Measurements from ENCODE around the gene PREP. TPM values are rescaled to one million over a fixed set of nuclear protein-coding genes. Genes with fewer than 3 reads are reported as not detected.

The PREP gene
- polyA plus RNA-seq, 1 of the 3 experiments (the other 2 are of a cell fraction), result 20.9 TPM

- Histone ChIP-seq H3K4me2 (no peak overlapping the region), H3K9me2 (no peaks in the 10 kb centered on the region), H3K79me2 (ENCODE audit: insufficient read depth) (no peaks in the 10 kb centered on the region), H3K4me3 (ENCODE audit: low read depth in 2 of 2, low read length in 1 of 2) (no peak overlapping the region), H3K9me3 (no peaks in the 10 kb centered on the region), H3K27ac (ENCODE audit: low read depth in 2 of 2, low read length in 1 of 2) (peak overlapping the region in 1 of 2 experiments; percentile 50; a peak in 1 of 4 replicates), H2AFZ (ENCODE audit: low read depth) (no peak overlapping the region), H3K9ac (no peak overlapping the region), H3K27me3 (ENCODE audit: insufficient read depth) (no peaks in the 10 kb centered on the region), H3K36me3 (replicated peaks in 1 of 2; ENCODE audit: control insufficient read depth in 1 of 2, insufficient read depth in 2 of 2, low read length in 1 of 2) (peaks cover 23 to 52% of the 10 kb centered on the region in 2 experiments), H4K20me1 (ENCODE audit: insufficient read depth) (no peaks in the 10 kb centered on the region), H3K4me1 (ENCODE audit: control insufficient read depth in 1 of 2, insufficient read depth in 2 of 2, low read depth in 1 of 2, low read length in 1 of 2) (peaks cover 19 to 28% of the 10 kb centered on the region in 2 experiments; a peak in 3 of 4 replicates), H3F3A (replicated peaks; ENCODE audit: insufficient read depth) (no peaks in the 10 kb centered on the region)
- no peak for DNase-seq
- 27% methylated on average over 1 of the region's 1 CpG for WGBS (ENCODE audit: low lambda C conversion rate)
- CTCF ChIA-PET, result interaction anchor here (1.2 to 2.2 kb wide), 2 partner anchors 35 to 184 kb away, joined by 4 to 5 read pairs; a partner anchor contains a TSS
- TF ChIP-seq FOXJ3 (CRISPR knock-in tag; IDR thresholded peaks at IDR 0.05) (no peak), TAF1 (IDR thresholded peaks at IDR 0.05; ENCODE audit: borderline replicate concordance, low read depth, low read length) (no peak), TEAD4 (IDR thresholded peaks at IDR 0.05; ENCODE audit: borderline replicate concordance, insufficient read depth) (no peak), MXI1 (IDR thresholded peaks at IDR 0.05; ENCODE audit: low read depth, low read length) (no peak), ELF1 (IDR thresholded peaks at IDR 0.05) (no peak), ZBTB33 (IDR thresholded peaks at IDR 0.05; ENCODE audit: borderline replicate concordance, low read depth) (no peak), RFX5 (IDR thresholded peaks at IDR 0.05; ENCODE audit: low read length) (no peak), GATA2 (CRISPR knock-in tag; IDR thresholded peaks at IDR 0.05) (no peak), POLR2AphosphoS5 (IDR thresholded peaks at IDR 0.05; ENCODE audit: low read depth, low read length) (no peak), USF2 (IDR thresholded peaks at IDR 0.05; ENCODE audit: borderline replicate concordance, low read depth, low read length) (no peak)
- POLR2A ChIA-PET, result no interaction called here
Observed at GRCh38 chr6:105320271-105320670, 82.6 kb downstream of the PREP start.

GRCh38 chr6:105319331-105319730 is 83.6 kb downstream of the PREP start:
- no peak for DNase-seq
- Histone ChIP-seq H3K27ac (ENCODE audit: low read depth in 2 of 2, low read length in 1 of 2) (no peak overlapping the region), H4K20me1 (ENCODE audit: insufficient read depth) (no peaks in the 10 kb centered on the region), H3K9me2 (no peaks in the 10 kb centered on the region), H3K9me3 (no peaks in the 10 kb centered on the region), H3K36me3 (replicated peaks in 1 of 2; ENCODE audit: control insufficient read depth in 1 of 2, insufficient read depth in 2 of 2, low read length in 1 of 2) (peaks cover 26 to 52% of the 10 kb centered on the region in 2 experiments), H3K27me3 (ENCODE audit: insufficient read depth) (no peaks in the 10 kb centered on the region), H2AFZ (ENCODE audit: low read depth) (no peak overlapping the region), H3K9ac (no peak overlapping the region), H3K4me3 (ENCODE audit: low read depth in 2 of 2, low read length in 1 of 2) (no peak overlapping the region), H3K4me2 (peak overlapping the region; percentile 30; the same call in 1 of the 2 replicates), H3K79me2 (ENCODE audit: insufficient read depth) (no peaks in the 10 kb centered on the region), H3K4me1 (ENCODE audit: control insufficient read depth in 1 of 2, insufficient read depth in 2 of 2, low read depth in 1 of 2, low read length in 1 of 2) (peaks cover 16 to 25% of the 10 kb centered on the region in 2 experiments; a peak in 3 of 4 replicates), H3F3A (replicated peaks; ENCODE audit: insufficient read depth) (no peaks in the 10 kb centered on the region)
- ChIA-PET CTCF (interaction anchor here (0.9 to 2.3 kb wide), 5 partner anchors 11 to 44 kb away, joined by 3 to 7 read pairs (median 5); no protein-coding TSS in a partner anchor), POLR2A (no interaction called here)
- 93% methylated on average over 1 of the region's 1 CpG for WGBS (ENCODE audit: low lambda C conversion rate)
- TF ChIP-seq TEAD4 (IDR thresholded peaks at IDR 0.05; ENCODE audit: borderline replicate concordance, insufficient read depth), result no peak
- TF ChIP-seq IRF3 (IDR thresholded peaks at IDR 0.05; ENCODE audit: low read depth, low read length), result no peak
- no peak for TF ChIP-seq NRF1 (IDR thresholded peaks at IDR 0.05; ENCODE audit: low read depth, low read length)
- no peak for TF ChIP-seq FOXM1 (IDR thresholded peaks at IDR 0.05; ENCODE audit: low read depth)
- no peak for TF ChIP-seq RFX5 (IDR thresholded peaks at IDR 0.05; ENCODE audit: low read length)
- no peak for TF ChIP-seq RCOR1 (IDR thresholded peaks at IDR 0.05; ENCODE audit: low read length)
- TF ChIP-seq TCF12 (IDR thresholded peaks at IDR 0.05), result no peak
- TF ChIP-seq REST (IDR thresholded peaks at IDR 0.05; ENCODE audit: low read depth, low read length), result no peak
- TF ChIP-seq RAD21 (IDR thresholded peaks at IDR 0.05; ENCODE audit: low read length), result no peak
- TF ChIP-seq RXRA (IDR thresholded peaks at IDR 0.05; ENCODE audit: borderline replicate concordance, low read depth), result no peak
- TF ChIP-seq NFIC (IDR thresholded peaks at IDR 0.05; ENCODE audit: borderline replicate concordance), result no peak
- TF ChIP-seq CHD2 (IDR thresholded peaks at IDR 0.05; ENCODE audit: low read length, partially characterized antibody), result no peak
- no peak for TF ChIP-seq SMC3 (IDR thresholded peaks at IDR 0.05; ENCODE audit: low read depth, low read length)
- no peak for TF ChIP-seq FOSL2 (IDR thresholded peaks at IDR 0.05; ENCODE audit: borderline replicate concordance, low read depth)

Measured in SK-N-SH (cell line).